ENCODE measurements around the gene PITPNC1.
"Not testable (repeated sequence)": the region's sequence is repeated elsewhere in the genome, so short reads cannot be mapped to it uniquely, and the experiment has no call there.

PITPNC1 gene

GRCh38 chr17:67557921-67558320, 180.8 kb downstream of the PITPNC1 start:
- DNase-seq: no peak

DNA sequence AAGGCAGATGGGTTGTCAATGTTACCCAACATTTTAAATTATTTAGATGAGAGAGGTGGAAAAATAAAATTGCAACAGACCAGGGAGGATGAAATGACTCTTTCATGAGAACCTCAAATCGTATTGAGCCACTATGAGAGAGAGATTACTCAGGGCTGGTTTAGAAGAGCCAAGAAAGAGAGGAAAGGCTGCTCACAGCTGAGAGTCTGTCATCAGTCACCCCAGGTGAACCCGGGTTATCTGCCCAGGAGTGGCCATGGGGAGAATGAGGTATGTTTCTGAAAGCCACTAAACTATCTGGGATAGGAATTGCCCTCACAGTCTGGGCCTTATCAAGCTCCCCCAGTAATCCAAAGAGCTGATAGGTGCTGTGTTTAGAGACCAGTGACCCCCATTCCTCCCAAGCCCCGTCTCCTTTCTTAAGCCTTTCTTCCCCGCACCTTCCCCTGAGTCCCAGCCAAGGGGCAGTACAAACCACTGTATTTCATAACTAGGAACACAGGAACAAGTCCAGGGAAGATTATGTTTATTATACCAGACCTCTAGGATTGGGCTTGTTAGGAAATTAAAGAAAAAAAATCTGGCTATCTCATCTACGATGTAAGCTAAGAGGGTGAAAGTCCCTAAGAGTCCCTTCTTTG, 181.8 kb downstream of the PITPNC1 start:
- no peak for DNase-seq

DNA sequence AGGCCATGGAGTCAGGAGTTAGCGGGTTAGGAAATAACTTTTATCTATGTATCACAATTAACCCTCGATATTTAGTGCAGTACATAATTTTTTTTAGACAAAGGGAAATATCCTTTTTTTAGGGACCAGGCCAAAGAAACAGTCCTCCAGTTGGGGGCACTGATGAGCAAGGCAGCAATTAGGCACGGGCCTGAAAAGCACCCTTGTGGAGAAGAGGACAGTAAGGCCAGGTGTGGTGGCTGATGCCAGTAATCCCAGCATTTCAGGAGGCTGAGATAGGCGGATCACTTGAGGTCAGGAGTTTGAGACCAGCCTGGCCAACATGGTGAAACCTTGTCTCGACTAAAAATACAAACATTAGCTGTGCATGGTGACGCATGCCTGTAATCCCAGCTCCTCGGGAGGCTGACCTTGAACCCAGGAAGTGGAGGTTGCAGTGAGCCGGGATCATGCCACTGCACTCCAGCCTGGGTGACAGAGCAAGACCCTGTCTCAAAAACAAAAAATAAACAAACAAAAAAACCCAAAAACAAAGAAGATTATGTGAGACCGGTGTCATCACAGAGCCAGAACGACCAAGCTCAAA, 182.4 kb downstream of the PITPNC1 start:
- DNase-seq: no peak

DNA sequence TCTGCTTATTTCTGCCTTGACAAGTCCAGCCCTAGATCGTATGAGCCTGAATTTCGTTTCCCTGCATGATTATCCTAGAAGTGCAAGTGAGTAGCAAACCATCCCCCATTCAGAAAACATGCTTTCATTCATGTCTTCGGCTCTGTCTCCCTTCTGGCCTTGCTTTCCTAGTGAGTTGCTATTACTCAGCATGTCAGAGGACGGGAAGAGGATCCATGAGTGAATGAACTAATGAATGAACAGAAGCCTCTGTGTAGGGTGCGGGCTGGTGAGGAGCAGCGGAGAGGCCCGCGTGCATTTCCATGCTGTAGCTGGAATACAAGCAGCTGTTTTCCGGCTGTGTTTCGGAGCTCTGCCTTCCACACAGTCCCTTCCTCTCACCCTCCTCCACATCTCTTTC, 184.9 kb downstream of the PITPNC1 start:
- DNase-seq: no peak

DNA sequence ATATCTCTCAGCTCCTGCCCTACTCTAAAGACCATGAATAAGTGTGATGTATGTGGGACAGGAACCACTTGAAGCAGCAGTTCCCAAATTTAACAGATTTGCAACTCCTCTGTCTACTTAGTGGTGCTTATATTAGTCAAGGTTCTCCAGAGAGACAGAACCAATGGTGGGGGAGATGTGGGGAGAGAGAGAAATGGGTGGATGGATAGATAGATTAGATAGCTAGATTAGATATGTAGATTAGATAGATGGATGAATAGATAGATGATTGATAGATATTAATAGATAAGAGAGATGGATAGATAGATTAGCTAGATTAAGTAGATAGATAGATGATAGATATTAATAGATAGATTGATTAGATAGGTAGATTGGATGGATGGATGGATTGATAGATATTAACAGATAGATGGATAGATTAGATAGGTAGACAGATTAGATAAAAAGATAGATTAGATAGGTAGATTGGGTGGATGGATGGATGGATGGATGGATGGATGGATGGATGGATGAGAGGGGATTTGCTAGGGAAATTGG, 186.7 kb downstream of the PITPNC1 start:
- no peak for DNase-seq

DNA sequence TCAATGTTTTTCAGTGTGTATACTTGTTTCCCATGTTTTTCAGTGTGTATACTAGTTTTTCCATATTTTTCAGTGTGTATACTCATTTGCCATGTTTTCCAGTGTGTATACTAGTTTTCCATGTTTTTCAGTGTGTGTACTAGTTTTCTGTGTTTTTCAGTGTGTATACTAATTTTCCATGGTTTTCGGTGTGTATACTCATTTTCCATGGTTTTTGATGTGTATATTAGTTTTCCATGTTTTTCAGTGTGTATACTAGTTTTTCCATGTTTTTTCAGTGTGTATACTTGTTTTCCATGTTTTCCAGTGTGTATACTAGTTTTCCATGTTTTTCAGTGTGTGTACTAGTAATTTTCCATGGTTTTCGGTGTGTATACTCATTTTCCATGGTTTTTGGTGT, 188.0 kb downstream of the PITPNC1 start:
- DNase-seq: no peak

DNA sequence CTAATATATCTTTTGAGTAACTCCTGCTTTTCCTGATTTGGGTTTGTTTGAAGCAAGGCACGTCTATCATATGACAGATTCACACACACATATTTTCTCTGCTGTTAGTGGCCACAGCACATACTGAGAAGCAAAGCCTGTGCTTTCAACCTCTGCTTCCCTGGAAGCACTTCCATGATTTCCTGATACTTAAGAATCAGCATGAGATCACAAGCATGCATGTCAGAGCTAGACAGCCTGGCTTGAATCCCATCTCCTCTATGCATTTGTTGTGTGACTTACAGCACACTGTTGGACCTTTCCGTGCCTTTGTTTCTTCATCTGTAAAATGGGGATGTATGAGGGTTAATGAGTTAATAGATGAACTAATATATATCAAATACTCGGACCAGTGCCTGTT, 189.6 kb downstream of the PITPNC1 start:
- no peak for DNase-seq

GRCh38 chr17:67569015-67569451, 192.0 kb downstream of the PITPNC1 start:
- DNase-seq: no peak

DNA sequence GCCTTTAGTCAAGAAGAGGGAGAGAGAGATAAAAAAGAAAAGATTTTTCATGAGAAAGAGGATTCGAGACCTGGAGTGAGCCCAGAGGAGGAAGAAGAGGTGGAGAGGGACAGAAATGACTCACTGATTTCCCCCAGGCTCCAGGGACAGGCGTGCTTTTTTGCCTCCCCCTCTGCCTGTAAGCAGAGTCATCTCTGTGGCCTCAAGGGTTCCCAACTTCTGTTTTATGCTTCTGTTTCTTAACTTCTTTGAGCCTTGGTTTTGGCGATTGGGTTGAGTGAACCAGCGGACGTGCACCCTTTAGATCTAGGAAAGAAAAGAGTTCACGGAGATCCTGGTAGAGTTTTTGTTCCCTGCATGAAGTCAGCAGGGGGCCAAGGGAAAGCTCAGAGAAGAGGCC, 192.8 kb downstream of the PITPNC1 start:
- DNase-seq: no peak

DNA sequence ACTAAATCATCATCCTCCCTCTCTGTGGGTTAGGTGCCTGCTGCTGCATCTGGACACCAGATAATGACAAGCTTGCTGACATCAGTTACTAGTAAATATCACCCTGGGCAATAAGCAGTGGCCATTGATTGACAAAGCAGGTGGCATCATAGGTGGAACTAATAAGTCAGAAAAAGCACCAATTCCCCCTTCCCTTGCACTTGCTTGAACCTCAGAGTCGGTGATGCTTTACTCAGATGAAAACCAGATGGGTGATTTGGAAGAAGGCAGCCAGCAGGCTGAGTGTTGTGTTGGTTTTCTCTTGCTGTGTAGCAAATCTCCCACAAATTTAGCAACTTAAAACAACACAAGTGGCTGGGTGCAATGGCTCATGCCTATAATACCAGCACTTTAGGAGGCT, 193.7 kb downstream of the PITPNC1 start:
- no peak for DNase-seq

DNA sequence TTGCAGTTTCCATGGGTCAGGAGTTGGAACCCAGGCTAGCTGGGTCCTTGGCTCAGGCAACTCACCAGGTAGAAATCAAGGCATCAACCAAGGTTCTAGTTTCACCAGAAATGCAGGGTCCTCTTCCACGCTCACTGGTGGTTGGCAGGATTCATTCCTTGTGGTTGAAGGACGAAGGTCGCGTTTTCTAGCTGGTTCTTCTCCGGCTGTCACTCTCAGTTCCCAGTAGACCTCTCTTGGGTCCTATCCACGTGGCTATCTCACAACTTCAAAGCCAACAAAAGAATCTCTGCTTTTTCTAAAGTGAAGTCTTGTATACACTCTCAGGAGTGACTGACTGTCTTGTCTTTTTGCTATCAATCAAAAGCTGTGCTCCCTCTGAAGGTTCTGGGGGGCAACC, 194.4 kb downstream of the PITPNC1 start:
- no peak for DNase-seq

GRCh38 chr17:67573987-67574657, 197.0 kb downstream of the PITPNC1 start:
- DNase-seq: no peak

- DNase-seq: no peak
These were observed 197.7 kb downstream of the PITPNC1 start for GRCh38 chr17:67574658-67575293.

DNA sequence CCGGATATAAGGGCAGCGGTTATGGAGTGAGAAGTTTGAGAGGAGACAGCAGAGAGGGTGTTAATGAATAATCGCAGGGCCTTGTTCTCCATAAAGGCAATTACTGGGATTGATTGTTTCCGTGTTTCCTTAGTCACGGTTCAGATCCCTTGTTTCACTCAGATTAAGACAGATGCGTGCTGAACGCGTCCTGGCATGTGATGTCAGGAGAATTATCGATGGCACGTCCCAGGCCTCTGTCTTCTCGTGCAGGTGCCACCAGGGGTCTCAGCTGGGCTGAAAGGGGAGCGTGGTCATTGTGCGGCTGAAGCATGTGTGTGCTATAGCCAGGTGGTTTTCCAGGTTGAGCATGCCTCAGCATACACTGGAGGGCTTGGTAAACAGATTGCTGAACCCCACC, 198.2 kb downstream of the PITPNC1 start:
- peak; percentile 67 for DNase-seq

DNA sequence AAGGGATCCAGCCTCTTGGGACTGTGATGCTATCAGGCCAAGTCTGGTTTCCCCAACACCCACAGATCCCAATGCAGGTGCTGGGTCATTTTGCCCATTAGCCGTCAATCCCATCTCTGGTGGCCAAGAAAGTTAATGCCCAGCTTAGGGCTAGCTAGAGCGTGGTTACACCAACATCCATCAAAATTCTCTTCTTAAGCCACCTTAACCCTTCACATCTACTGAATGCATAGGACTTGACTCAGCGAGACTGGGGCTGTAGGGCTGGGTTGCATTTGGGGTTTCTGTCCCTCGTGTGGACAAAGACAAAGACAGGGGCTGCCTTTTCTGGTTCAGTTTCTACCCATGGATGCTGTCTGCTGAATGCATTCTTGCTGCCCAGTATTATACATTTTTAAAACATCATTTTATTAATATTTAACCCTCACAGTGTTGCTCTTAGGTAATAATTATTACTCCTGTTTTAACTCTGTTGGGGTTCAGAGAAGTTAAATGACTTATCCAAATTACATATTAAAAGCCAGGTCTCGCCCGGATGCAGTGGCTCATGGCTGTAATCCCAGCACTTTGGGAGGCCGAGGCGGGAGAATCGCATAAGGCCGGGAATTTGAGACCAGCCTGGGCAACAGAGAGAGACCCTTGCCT, 199.5 kb downstream of the PITPNC1 start:
- DNase-seq: no peak

DNA sequence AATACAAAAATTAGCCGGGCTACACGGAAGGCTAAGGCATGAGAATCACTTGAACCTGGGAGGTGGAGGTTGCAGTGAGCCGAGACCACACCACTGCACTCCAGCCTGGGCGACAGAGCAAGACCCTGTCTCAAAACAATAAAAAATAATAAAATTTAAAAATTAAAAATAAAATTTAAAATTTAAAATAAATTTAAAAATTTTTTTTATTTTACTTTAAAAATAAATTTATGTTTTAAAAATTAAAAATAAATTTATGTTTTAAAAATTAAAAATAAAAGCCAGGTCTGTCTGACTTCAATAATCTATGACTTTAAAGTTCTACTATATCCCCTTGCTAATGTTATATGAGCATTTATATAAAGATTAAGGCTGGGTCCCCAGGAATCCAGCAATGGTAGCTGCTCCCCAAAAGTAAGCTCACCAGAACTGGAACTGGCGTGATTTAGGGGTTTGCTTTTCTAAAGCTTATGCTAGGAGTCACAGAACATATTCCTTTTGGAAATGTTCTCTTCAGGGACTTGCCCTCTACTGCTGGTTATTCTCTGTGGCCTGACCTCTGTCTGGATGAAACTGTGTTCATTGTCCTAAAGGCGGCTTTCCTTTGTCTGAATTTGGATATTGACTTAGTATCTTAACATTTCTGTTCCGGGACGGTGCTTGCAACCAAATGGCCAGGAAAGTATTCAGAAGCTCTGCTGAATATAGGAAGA, 200.5 kb downstream of the PITPNC1 start:
- no peak for DNase-seq

DNA sequence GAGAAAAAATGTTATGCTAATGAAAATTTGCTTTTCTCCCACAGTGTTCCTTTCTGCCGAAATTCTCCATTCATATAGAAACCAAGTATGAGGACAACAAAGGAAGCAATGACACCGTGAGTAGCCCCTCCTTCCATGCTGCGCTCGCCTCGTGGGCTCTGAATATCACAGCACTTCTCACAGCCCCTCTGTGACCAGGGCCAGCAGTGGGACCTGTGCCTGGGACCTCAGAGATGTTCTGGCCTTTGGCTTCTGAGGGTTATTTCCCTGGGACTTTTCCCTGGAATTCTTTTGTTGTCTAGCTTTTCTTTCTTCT, 201.0 kb downstream of the PITPNC1 start:
- DNase-seq: no peak

DNA sequence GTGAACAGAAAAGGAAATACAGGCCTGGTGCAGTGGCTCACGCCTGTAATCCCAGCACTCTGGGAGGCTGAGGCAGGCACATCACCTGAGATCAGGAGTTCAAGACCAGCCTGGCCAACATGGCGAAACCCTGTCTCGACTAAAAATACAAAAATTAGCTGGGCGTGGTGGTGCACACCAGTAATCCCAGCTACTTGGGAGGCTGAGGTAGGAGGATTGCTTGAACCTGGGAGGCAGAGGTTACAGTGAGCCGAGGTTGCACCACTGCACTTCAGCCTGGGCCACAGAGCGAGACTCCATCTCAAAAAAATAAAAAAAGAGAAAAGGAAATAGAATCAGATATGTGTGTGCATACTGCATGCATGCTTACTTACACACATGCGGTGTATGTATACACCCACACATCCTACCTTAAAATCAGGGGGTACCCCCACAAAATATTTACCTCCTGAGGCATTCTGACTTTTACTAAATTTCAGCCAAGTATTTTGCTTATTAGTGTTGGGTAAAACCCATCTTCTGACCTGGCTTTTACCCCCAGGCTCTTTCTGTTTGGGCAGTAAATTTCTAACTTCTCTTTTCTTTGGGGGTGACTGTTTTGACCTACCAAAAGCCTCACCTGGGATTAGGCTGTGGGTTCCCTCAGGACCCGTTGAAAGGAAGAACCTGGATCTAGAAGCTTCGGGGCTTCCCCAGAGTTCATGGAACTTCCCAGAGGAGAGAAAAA, 201.8 kb downstream of the PITPNC1 start:
- DNase-seq: not testable (repeated sequence)

DNA sequence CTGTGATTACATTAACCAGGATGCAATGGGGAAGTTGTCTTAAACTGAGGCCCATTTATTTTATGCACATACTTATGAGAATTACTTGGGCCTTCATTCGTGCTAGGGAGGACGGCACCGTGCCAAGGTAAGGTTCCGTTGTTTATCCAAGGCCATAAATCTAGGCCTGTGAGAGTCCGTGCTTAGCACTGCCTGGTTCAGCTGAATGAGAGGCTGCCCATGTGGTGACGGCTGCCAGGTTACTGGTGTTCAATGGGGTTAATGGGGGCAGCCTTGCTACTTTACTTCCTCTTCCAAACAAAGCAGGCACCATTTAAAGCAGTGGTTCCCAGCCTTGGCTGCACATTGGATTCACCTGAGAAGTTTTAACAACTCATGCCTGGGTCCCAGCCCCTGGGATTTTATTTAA, 205.6 kb downstream of the PITPNC1 start:
- DNase-seq: peak; percentile 33

- peak; percentile 78 for DNase-seq
These were observed 208.1 kb downstream of the PITPNC1 start for GRCh38 chr17:67585077-67585602.

DNA sequence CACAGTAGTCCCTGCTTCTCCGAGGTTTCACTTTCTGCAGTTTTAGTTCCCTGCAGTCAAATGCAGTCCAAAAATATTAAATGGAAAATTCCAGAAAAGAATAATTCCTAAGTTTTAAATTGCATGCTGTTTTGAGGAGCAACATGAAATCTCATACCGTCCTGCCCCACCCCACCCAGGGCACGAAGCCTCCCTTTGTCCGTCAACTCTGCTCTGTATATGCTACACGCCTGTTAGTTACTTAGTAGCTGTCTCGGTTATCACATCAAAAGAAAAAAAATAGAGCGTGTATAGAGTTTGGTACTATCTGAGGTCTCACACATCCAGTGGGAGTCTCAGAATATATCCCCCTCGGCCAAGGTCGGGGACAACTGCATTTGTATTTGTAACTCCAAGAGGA, 211.2 kb downstream of the PITPNC1 start:
- no peak for DNase-seq

All from NCI-H1105 treated with DMSO at 0.1 percent for 48 hours (cell line).